Nephron progenitor cell (in vitro differentiated cells): Measurements from ENCODE around the gene HEATR9.

ENCODE experiments used
- DNase-seq: peaks from one replicate; pipeline ENCODE4 v3.0.0; 2021
- H3K27ac Mint-ChIP-seq: 2 replicates; pipeline ENCODE4 v1.8.0; 2021; ENCODE audit warnings: mild to moderate bottlenecking, moderate library complexity, mixed read lengths
- H3K27me3 Mint-ChIP-seq: 2 replicates; pipeline ENCODE4 v1.8.0; 2021; ENCODE audit warnings: mild to moderate bottlenecking, low read depth, mixed read lengths; ENCODE audit not compliant: poor library complexity
- H3K36me3 Mint-ChIP-seq: 2 replicates; pipeline ENCODE4 v1.8.0; 2021; ENCODE audit warnings: low read depth, mixed read lengths
- H3K4me1 Mint-ChIP-seq: 2 replicates; pipeline ENCODE4 v1.8.0; 2021; ENCODE audit warnings: mixed read lengths
- H3K4me3 Mint-ChIP-seq: 2 replicates; pipeline ENCODE4 v1.8.0; 2021; ENCODE audit warnings: mild to moderate bottlenecking, moderate library complexity, mixed read lengths
- H3K9me3 Mint-ChIP-seq: 2 replicates; pipeline ENCODE4 v1.8.0; 2021; ENCODE audit warnings: mild to moderate bottlenecking, moderate library complexity, mixed read lengths
- TF ChIP-seq, protein P1 (sequence below): fragments of 200-600 bp; sonication (generic); IDR thresholded peaks from 2 replicates; pipeline ENCODE4 v1.5.0; 2021; ENCODE audit warnings: antibody characterized with exemption

Gene HEATR9

DNA sequence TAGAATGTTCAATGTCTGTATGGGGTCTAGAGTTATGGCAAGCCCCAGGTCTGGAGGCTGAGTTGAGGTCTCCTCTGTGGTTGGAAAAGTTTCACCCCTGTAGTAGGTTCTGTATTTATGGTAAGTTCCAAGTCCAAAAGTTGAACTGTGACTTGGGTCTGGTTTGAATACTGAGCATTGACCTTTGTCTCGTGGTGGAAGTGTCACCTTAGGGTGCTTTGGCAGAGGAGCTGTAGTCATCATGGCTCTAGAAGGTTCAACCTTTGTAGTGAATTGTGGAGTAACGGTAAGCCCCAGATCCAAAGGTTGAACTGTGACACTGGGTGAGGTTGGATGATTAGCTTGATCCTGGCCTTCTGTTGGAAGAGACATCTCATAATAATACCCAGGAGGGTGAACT is 44.3 kb upstream of the HEATR9 start:
- no peak for DNase-seq
- Mint-ChIP-seq H3K27ac (no peak overlapping the region), H3K36me3 (no peaks in the 10 kb centered on the region), H3K9me3 (peaks cover 36% of the 10 kb centered on the region), H3K27me3 (peaks cover 23% of the 10 kb centered on the region), H3K4me1 (no peaks in the 10 kb centered on the region), H3K4me3 (no peak overlapping the region)
- TF ChIP-seq, protein P1, sequence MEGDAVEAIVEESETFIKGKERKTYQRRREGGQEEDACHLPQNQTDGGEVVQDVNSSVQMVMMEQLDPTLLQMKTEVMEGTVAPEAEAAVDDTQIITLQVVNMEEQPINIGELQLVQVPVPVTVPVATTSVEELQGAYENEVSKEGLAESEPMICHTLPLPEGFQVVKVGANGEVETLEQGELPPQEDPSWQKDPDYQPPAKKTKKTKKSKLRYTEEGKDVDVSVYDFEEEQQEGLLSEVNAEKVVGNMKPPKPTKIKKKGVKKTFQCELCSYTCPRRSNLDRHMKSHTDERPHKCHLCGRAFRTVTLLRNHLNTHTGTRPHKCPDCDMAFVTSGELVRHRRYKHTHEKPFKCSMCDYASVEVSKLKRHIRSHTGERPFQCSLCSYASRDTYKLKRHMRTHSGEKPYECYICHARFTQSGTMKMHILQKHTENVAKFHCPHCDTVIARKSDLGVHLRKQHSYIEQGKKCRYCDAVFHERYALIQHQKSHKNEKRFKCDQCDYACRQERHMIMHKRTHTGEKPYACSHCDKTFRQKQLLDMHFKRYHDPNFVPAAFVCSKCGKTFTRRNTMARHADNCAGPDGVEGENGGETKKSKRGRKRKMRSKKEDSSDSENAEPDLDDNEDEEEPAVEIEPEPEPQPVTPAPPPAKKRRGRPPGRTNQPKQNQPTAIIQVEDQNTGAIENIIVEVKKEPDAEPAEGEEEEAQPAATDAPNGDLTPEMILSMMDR = no peak

DNA sequence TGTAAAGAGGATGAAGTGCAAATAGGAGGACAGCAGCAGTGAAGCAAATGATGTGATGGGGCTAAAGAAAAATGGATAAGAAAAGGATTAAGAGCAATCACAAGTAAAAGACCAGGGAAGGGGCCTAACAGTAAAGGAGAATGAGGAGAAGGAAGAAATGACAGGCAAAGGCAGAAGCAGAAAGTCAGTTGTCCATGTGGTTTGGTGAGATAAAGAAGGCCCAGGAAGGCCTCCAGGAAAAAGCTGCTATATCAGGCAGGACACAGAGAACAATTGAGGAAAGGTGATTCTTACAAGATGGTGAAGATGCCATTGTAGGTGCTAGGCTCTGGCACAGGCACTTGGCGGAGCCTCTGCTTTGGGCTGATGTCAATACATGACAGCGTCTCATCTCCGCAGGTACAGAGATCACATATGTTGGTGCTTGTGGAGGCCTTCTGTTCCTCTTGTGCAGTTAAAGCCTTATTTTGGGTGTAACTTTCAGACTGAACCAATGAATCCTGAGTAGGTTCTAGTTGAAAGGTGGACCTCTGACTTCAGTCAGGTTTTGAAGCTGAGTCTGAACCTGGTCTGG is 43.7 kb upstream of the HEATR9 start:
- no peak for DNase-seq
- no peaks in the 10 kb centered on the region for H3K4me1 Mint-ChIP-seq
- H3K36me3 Mint-ChIP-seq = no peaks in the 10 kb centered on the region
- H3K9me3 Mint-ChIP-seq = peaks cover 35% of the 10 kb centered on the region
- no peak overlapping the region for H3K27ac Mint-ChIP-seq
- TF ChIP-seq, protein P1 = no peak
- peaks cover 24% of the 10 kb centered on the region for H3K27me3 Mint-ChIP-seq
- no peak overlapping the region for H3K4me3 Mint-ChIP-seq

- no peak for DNase-seq
- Mint-ChIP-seq H3K27ac (no peak overlapping the region), H3K4me1 (peaks cover 7% of the 10 kb centered on the region), H3K9me3 (peaks cover 21% of the 10 kb centered on the region), H3K4me3 (no peak overlapping the region), H3K27me3 (peaks cover 37% of the 10 kb centered on the region), H3K36me3 (no peaks in the 10 kb centered on the region)
- TF ChIP-seq, protein P1 = no peak
Measured at GRCh38 chr17:35909408-35909807, 40.7 kb upstream of the HEATR9 start.

DNA sequence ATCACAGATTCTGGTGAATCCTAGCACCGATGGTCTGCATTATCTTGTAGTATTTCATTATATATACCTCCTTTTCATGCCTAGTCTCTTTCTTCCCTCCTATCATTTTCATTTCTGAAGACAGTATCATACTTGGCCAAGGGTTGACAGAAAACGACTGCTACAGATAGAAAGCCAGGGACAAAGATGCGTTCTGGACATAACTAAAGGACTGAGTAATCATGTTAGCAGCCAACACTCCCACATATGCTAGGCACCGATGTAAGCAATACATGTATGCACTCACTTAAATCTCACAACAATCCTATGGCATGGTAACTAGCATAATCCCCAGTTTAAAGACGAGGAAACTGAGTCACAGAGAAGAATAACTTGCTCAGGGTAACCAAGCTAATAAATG is 39.0 kb upstream of the HEATR9 start:
- H3K36me3 Mint-ChIP-seq = no peaks in the 10 kb centered on the region
- H3K4me1 Mint-ChIP-seq = peaks cover 15% of the 10 kb centered on the region
- no peak for DNase-seq
- TF ChIP-seq, protein P1 = no peak
- H3K9me3 Mint-ChIP-seq = peaks cover 7% of the 10 kb centered on the region
- H3K4me3 Mint-ChIP-seq = no peak overlapping the region
- no peak overlapping the region for H3K27ac Mint-ChIP-seq
- peaks cover 41% of the 10 kb centered on the region for H3K27me3 Mint-ChIP-seq

DNA sequence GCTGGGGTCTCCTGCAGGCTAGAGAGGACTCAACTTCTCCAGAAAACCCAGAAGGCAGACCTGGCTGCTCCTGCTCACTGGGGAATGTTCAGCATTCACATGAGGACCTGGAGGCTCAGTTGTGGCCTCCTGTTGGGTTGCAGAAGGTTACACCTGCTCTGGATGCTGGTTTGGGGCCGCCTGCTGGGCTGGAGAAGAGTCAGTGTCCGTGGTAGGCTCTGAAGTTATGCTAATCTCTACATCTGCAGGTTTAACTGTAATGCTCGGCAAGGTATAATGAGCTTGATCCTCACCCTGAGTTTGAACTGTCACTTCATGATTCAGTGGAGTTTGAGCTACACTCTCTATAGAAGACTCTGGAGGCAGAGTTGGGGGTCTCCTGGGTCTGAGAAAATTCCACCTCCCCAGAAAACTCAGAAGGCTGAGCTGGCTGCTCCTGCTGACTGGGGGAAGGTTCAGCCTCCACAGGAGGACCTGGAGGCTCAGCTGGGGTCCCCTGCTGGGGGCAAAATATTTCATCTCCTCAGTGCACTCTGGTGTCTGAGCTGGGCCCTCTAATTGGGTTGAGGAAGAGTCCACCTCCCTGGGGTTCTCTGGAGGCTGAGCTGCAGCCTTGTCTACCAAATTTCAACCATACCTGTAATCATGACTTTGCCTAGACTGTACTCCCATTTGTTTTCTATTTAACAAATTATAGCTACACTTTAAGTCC is 38.4 kb upstream of the HEATR9 start:
- DNase-seq = no peak
- H3K9me3 Mint-ChIP-seq = peaks cover 7% of the 10 kb centered on the region
- TF ChIP-seq, protein P1 = no peak
- H3K27ac Mint-ChIP-seq = no peak overlapping the region
- H3K4me3 Mint-ChIP-seq = no peak overlapping the region
- H3K4me1 Mint-ChIP-seq = peaks cover 18% of the 10 kb centered on the region
- H3K36me3 Mint-ChIP-seq = no peaks in the 10 kb centered on the region
- peaks cover 41% of the 10 kb centered on the region for H3K27me3 Mint-ChIP-seq
